Natural killer cell (primary cell): ENCODE results near the gene SCOC. TPM values are rescaled to one million over a fixed set of nuclear protein-coding genes. Genes with fewer than 3 reads are reported as not detected.
A peak's percentile ranks its signal among the peaks of the same experiment; 100 is the strongest.

ENCODE experiments used
- ATAC-seq, 3 donors: fragments of 150-1000 bp in 2 of 3; fragments of 200-7000 bp in 1 of 3; cut with Tn5 transposase; 1 replicate in 1 of 3; 2 replicates in 2 of 3; pipeline ENCODE4 v1.10.0; 2021; ENCODE audit warnings: mild to moderate bottlenecking in 2 of 3, moderate library complexity in 2 of 3
- DNase-seq, 2 donors: peaks; one replicate each; pipeline versions ENCODE4 v3.0.0 to v3.0.0-alpha.2; 2013 to 2021; ENCODE audit warnings: mixed read lengths in 1 of 2
- H3K27ac ChIP-seq: one replicate; pipeline ENCODE4 v1.5.1; 2013; ENCODE audit warnings: mild to moderate bottlenecking, low read length
- H3K27me3 ChIP-seq: one replicate; pipeline ENCODE4 v1.6.1; 2013; ENCODE audit warnings: low read length; ENCODE audit not compliant: control insufficient read depth, insufficient read depth
- H3K36me3 ChIP-seq: one replicate; pipeline ENCODE4 v1.6.1; 2013; ENCODE audit warnings: low read length; ENCODE audit not compliant: control insufficient read depth, insufficient read depth
- H3K4me1 ChIP-seq: one replicate; pipeline ENCODE4 v1.6.1; 2013; ENCODE audit warnings: low read length; ENCODE audit not compliant: control insufficient read depth, insufficient read depth
- H3K4me3 ChIP-seq: one replicate; pipeline ENCODE4 v1.5.1; 2013; ENCODE audit warnings: low read length
- H3K9me3 ChIP-seq: one replicate; pipeline ENCODE4 v1.6.1; 2013; ENCODE audit warnings: low read length; ENCODE audit not compliant: control insufficient read depth, insufficient read depth
- H3K27ac Mint-ChIP-seq, 2 donors: one replicate each; pipeline ENCODE4 v1.8.0; 2022; ENCODE audit warnings: mild to moderate bottlenecking in 2 of 2, mixed read lengths in 2 of 2, moderate library complexity in 1 of 2
- H3K27me3 Mint-ChIP-seq, 2 donors: one replicate each; pipeline ENCODE4 v1.8.0; 2022; ENCODE audit warnings: low read depth in 2 of 2, mixed read lengths in 2 of 2
- H3K36me3 Mint-ChIP-seq: one replicate; pipeline ENCODE4 v1.8.0; 2022; ENCODE audit warnings: mixed read lengths
- H3K4me1 Mint-ChIP-seq, 2 donors: one replicate each; pipeline ENCODE4 v1.8.0; 2022; ENCODE audit warnings: mixed read lengths in 2 of 2
- H3K4me3 Mint-ChIP-seq: one replicate; pipeline ENCODE4 v1.8.0; 2022; ENCODE audit warnings: mild to moderate bottlenecking, moderate library complexity, mixed read lengths
- H3K9me3 Mint-ChIP-seq, 2 donors: one replicate each; pipeline ENCODE4 v1.8.0; 2022; ENCODE audit warnings: mixed read lengths in 2 of 2
- CTCF ChIP-seq: fragments of 200-600 bp; IDR thresholded peaks from one replicate; pipeline ENCODE4 v1.8.0; 2022; ENCODE audit warnings: antibody characterized with exemption
- WGBS: methylation state at CpG from one replicate; pipeline ENCODE4 v1.1.7; 2013; ENCODE audit warnings: missing lambda C conversion rate; ENCODE audit not compliant: insufficient coverage; 5-methylcytosine and 5-hydroxymethylcytosine counted together
- intact Hi-C: fragments of 100-400 bp; cut with micrococcal nuclease; formaldehyde crosslinking; loops from one replicate; pipeline ENCODE4 v1.14.2; 2022
- total RNA-seq, 4 donors: library from RNA; stranded (reverse); fragments of 120-200 nt in 1 of 4; gene quantifications; one replicate each; pipeline versions ENCODE4 v1.2.3 to v1.2.4, GENCODE V29; 2013 to 2022

SCOC gene
- total RNA-seq, 3 donors from 2014 or later (not counting 1 experiment from before 2014, with no cell fraction given) = 8.6 to 10.3 (median 9.4) TPM

- H3K36me3 ChIP-seq = no peaks in the 10 kb centered on the region
- H3K27ac ChIP-seq = no peak overlapping the region
- H3K9me3 Mint-ChIP-seq = no peaks in the 10 kb centered on the region
- peaks cover 0 to 5% of the 10 kb centered on the region in 2 donors for H3K4me1 Mint-ChIP-seq
- ATAC-seq (no peak), DNase-seq (no peak)
- intact Hi-C loops = no loop called here
- no peak overlapping the region for H3K27ac Mint-ChIP-seq
- no peaks in the 10 kb centered on the region for H3K4me1 ChIP-seq
- no peak overlapping the region for H3K4me3 Mint-ChIP-seq
- H3K9me3 ChIP-seq = no peaks in the 10 kb centered on the region
- no peak for TF ChIP-seq CTCF
- WGBS = 96% methylated on average over 24 of the region's 28 CpGs
- no peak overlapping the region for H3K4me3 ChIP-seq
- no peaks in the 10 kb centered on the region for H3K36me3 Mint-ChIP-seq
- H3K27me3 Mint-ChIP-seq = peaks cover 18 to 29% of the 10 kb centered on the region in 2 donors
- no peaks in the 10 kb centered on the region for H3K27me3 ChIP-seq
These were observed 22.1 kb upstream of the SCOC start for GRCh38 chr4:140351093-140352075.

GRCh38 chr4:140353786-140354185 is 19.7 kb upstream of the SCOC start:
- ATAC-seq (no peak), DNase-seq (peak in 1 of 2 donors; percentile 40)
- intact Hi-C loops = no loop called here
- Mint-ChIP-seq H3K27me3 (peaks cover 15 to 45% of the 10 kb centered on the region in 2 donors), H3K4me1 (peaks cover 0 to 5% of the 10 kb centered on the region in 2 donors), H3K9me3 (no peaks in the 10 kb centered on the region), H3K36me3 (no peaks in the 10 kb centered on the region), H3K4me3 (no peak overlapping the region), H3K27ac (no peak overlapping the region)
- Histone ChIP-seq H3K27me3 (no peaks in the 10 kb centered on the region), H3K36me3 (no peaks in the 10 kb centered on the region), H3K4me1 (no peaks in the 10 kb centered on the region), H3K9me3 (no peaks in the 10 kb centered on the region), H3K27ac (no peak overlapping the region), H3K4me3 (no peak overlapping the region)
- WGBS = 88% methylated on average over 1 of the region's 6 CpGs
- TF ChIP-seq CTCF = no peak

GRCh38 chr4:140355288-140355687 is 18.2 kb upstream of the SCOC start:
- peaks cover 7 to 37% of the 10 kb centered on the region in 2 donors for H3K27me3 Mint-ChIP-seq
- no peak overlapping the region for H3K27ac Mint-ChIP-seq
- Histone ChIP-seq H3K27ac (no peak overlapping the region), H3K27me3 (no peaks in the 10 kb centered on the region), H3K9me3 (no peaks in the 10 kb centered on the region), H3K36me3 (no peaks in the 10 kb centered on the region), H3K4me1 (no peaks in the 10 kb centered on the region), H3K4me3 (no peak overlapping the region)
- no peak for TF ChIP-seq CTCF
- no peaks in the 10 kb centered on the region for H3K9me3 Mint-ChIP-seq
- intact Hi-C loops = no loop called here
- no peak overlapping the region for H3K4me3 Mint-ChIP-seq
- no CpG with 5 or more reads among the region's 1 CpG for WGBS
- no peak for DNase-seq
- H3K36me3 Mint-ChIP-seq = no peaks in the 10 kb centered on the region
- ATAC-seq = no peak
- H3K4me1 Mint-ChIP-seq = peaks cover 0 to 10% of the 10 kb centered on the region in 2 donors
